Tibial nerve (tissue), 4 donors: ENCODE measurements around the gene UGCG. TPM values are rescaled to one million over a fixed set of nuclear protein-coding genes. Genes with fewer than 3 reads are reported as not detected.

ENCODE experiments used
- DNase-seq, 2 donors: peaks; one replicate each; pipeline ENCODE4 v3.0.0-alpha.2; 2019; ENCODE audit warnings: low spot score in 2 of 2
- H3K27ac ChIP-seq, 4 donors: fragments of 200-600 bp; sonication (generic) in 3 of 4; one replicate each; pipeline ENCODE4 v1.5.1; 2017 to 2019; ENCODE audit warnings: mild to moderate bottlenecking in 1 of 4
- H3K27me3 ChIP-seq, 2 donors: fragments of 200-600 bp; sonication (generic) in 1 of 2; one replicate each; pipeline versions ENCODE4 v1.5.1 to v1.6.0; 2017 to 2019
- H3K36me3 ChIP-seq, 3 donors: fragments of 200-600 bp; sonication (generic); one replicate each; pipeline ENCODE4 v1.5.1; 2018 to 2019
- H3K4me1 ChIP-seq, 4 donors: fragments of 200-600 bp; sonication (generic) in 3 of 4; one replicate each; pipeline ENCODE4 v1.5.1; 2017 to 2019
- H3K4me3 ChIP-seq, 4 donors: fragments of 200-600 bp; sonication (generic) in 3 of 4; one replicate each; pipeline ENCODE4 v1.5.1; 2017 to 2019; ENCODE audit warnings: mild to moderate bottlenecking in 1 of 4, moderate library complexity in 1 of 4
- H3K9me3 ChIP-seq, 4 donors: fragments of 200-600 bp; sonication (generic) in 3 of 4; one replicate each; pipeline ENCODE4 v1.5.1; 2017 to 2019
- CTCF ChIP-seq, 5 experiments: fragments of 200-600 bp in 3 of 5; fragments of 450-650 bp in 2 of 5; sonication (generic) in 3 of 5; IDR thresholded peaks; one replicate each; pipeline ENCODE4 v1.5.1; 2016 to 2019; ENCODE audit warnings: antibody characterized with exemption in 5 of 5, mild to moderate bottlenecking in 3 of 5, moderate library complexity in 2 of 5
- EP300 ChIP-seq, 2 donors: sonication (generic); formaldehyde crosslinking; IDR thresholded peaks; one replicate each; pipeline ENCODE4 v1.6.1; 2017; ENCODE audit warnings: antibody characterized with exemption in 2 of 2, mild to moderate bottlenecking in 1 of 2
- POLR2A ChIP-seq, 2 donors: fragments of 450-650 bp; IDR thresholded peaks; one replicate each; pipeline ENCODE4 v1.6.1; 2017; ENCODE audit warnings: antibody characterized with exemption in 2 of 2, mild to moderate bottlenecking in 2 of 2, moderate library complexity in 2 of 2
- WGBS, 2 donors: methylation state at CpG; one replicate each; pipeline ENCODE4 v1.1.5; 2018; 5-methylcytosine and 5-hydroxymethylcytosine counted together
- small RNA-seq: library from RNA; depleted of rRNA; stranded (forward); fragments of <200 nt; gene quantifications from one replicate; pipeline ENCODE3, GENCODE V24; 2016
- total RNA-seq, 4 donors: library from RNA; depleted of rRNA; stranded (reverse); fragments of >200 nt; gene quantifications; one replicate each; pipeline ENCODE4 v1.1.0, GENCODE V29; 2016

UGCG gene
- total RNA-seq, 4 donors from 2014 or later = 22.1 to 33.7 (median 24.9) TPM

- no peak for DNase-seq
- Histone ChIP-seq H3K9me3 (no peaks in the 10 kb centered on the region), H3K27me3 (no peaks in the 10 kb centered on the region), H3K4me1 (peaks cover 0 to 8% (median 0%) of the 10 kb centered on the region in 4 donors), H3K4me3 (no peak overlapping the region), H3K27ac (no peak overlapping the region), H3K36me3 (no peaks in the 10 kb centered on the region)
- WGBS, 2 donors = 64 to 70% methylated on average over 4 of the region's 4 CpGs
- TF ChIP-seq POLR2A (IDR thresholded peaks at IDR 0.05) (no peak), CTCF (IDR thresholded peaks at IDR 0.05) (no peak), EP300 (IDR thresholded peaks at IDR 0.05) (no peak)
Observed at GRCh38 chr9:111978616-111979015, 82.0 kb downstream of the UGCG start.

GRCh38 chr9:111979561-111979960, 82.9 kb downstream of the UGCG start:
- no peak overlapping the region for H3K4me3 ChIP-seq
- H3K36me3 ChIP-seq = no peaks in the 10 kb centered on the region
- DNase-seq = no peak
- no peak overlapping the region for H3K27ac ChIP-seq
- peaks cover 0 to 3% (median 0%) of the 10 kb centered on the region in 4 donors for H3K4me1 ChIP-seq
- 97 to 98% methylated on average over 3 of the region's 3 CpGs for WGBS, 2 donors
- no peaks in the 10 kb centered on the region for H3K27me3 ChIP-seq
- TF ChIP-seq POLR2A (IDR thresholded peaks at IDR 0.05) = no peak
- no peak for TF ChIP-seq CTCF (IDR thresholded peaks at IDR 0.05)
- TF ChIP-seq EP300 (IDR thresholded peaks at IDR 0.05) = no peak
- no peaks in the 10 kb centered on the region for H3K9me3 ChIP-seq

- WGBS, 2 donors = 80 to 87% methylated on average over 4 of the region's 4 CpGs
- Histone ChIP-seq H3K4me3 (no peak overlapping the region), H3K9me3 (no peaks in the 10 kb centered on the region), H3K36me3 (no peaks in the 10 kb centered on the region), H3K27ac (no peak overlapping the region), H3K27me3 (no peaks in the 10 kb centered on the region), H3K4me1 (no peaks in the 10 kb centered on the region)
- TF ChIP-seq CTCF (IDR thresholded peaks at IDR 0.05) (no peak), POLR2A (IDR thresholded peaks at IDR 0.05) (no peak), EP300 (IDR thresholded peaks at IDR 0.05) (no peak)
- DNase-seq = no peak
Observed at GRCh38 chr9:111980398-111980797, 83.8 kb downstream of the UGCG start.

DNA sequence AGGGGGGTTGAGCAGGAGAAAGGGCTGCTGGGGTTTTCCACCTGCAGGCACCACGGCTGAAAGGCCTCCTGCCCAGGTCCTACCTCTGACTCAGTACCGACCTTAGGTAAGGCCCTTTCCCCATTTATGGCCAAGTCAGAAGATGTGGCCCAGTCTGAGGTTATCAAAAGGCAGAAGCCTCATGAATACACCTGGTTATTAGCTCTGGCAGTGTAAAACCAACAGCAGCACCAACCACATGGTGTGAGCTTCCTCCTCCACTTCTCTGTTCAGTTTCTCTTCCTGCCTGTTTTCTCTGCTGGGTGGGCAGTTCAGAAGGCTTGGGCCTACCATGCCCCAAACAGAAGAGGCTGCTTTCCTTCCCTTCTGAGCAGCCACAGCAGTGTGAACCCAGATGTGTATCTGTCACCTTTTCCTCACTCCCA, 86.9 kb downstream of the UGCG start:
- Histone ChIP-seq H3K27me3 (no peaks in the 10 kb centered on the region), H3K9me3 (no peaks in the 10 kb centered on the region), H3K4me1 (no peaks in the 10 kb centered on the region), H3K27ac (peak overlapping the region in 1 of 4 donors; percentile 26), H3K36me3 (no peaks in the 10 kb centered on the region), H3K4me3 (no peak overlapping the region)
- 75 to 80% methylated on average over 2 of the region's 2 CpGs for WGBS, 2 donors
- DNase-seq = no peak
- TF ChIP-seq POLR2A (IDR thresholded peaks at IDR 0.05) (no peak), EP300 (IDR thresholded peaks at IDR 0.05) (no peak), CTCF (IDR thresholded peaks at IDR 0.05) (no peak)

DNA sequence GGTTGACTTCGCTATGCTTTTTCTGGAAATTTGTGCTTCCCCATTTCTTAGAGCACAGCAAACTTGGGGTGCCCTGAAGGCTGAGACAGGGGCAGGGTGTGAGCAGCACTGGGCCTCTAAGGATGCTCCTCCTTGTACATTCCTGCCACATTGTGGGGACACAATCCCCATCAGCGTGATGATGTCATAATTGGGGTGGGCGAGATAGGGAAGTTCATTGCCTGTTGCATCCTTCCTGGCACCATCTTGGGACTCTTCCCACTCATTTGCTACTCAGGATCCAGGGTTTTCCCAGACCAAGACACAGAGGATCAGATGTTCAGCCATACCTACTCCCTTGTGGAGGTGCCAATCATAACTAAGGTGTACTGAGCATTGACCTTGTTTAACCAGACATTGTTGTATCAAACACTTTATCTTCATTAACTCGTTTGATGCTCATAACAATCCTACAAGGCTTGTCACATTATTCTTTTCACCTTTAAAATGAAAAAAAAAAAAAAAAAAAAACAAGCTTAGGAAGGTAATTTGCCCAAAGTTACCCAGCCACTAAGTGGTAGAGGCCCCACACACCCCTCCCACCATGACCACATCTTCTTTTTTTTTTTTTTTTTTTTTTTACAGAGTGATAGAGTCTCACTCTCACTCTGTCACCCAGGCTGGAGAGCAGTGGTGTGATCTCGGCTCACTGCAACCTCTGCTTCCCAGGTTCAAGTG, 87.6 kb downstream of the UGCG start:
- Histone ChIP-seq H3K36me3 (no peaks in the 10 kb centered on the region), H3K4me3 (no peak overlapping the region), H3K9me3 (no peaks in the 10 kb centered on the region), H3K4me1 (no peaks in the 10 kb centered on the region), H3K27ac (peak overlapping the region in 1 of 4 donors; percentile 26), H3K27me3 (no peaks in the 10 kb centered on the region)
- WGBS, 2 donors = 93% methylated on average over 5 of the region's 5 CpGs
- no peak for TF ChIP-seq POLR2A (IDR thresholded peaks at IDR 0.05)
- no peak for TF ChIP-seq CTCF (IDR thresholded peaks at IDR 0.05)
- TF ChIP-seq EP300 (IDR thresholded peaks at IDR 0.05) = no peak
- no peak for DNase-seq

Small RNA genes lying within 50 kb of the gene (small RNA-seq; reads per million reads assigned to genes)
- gene MIR4668 = not detected

Other genes with a start within 250 kb of the UGCG start
- 10 to 100 TPM; 41.8 to 70.2 (median 51.0) TPM for gene GNG10, start 235.2 kb upstream of the UGCG start, total RNA-seq
- gene SHOC1, start 101.9 kb upstream of the UGCG start, total RNA-seq = not detected